ENCODE measurements around the gene TST.

DNA sequence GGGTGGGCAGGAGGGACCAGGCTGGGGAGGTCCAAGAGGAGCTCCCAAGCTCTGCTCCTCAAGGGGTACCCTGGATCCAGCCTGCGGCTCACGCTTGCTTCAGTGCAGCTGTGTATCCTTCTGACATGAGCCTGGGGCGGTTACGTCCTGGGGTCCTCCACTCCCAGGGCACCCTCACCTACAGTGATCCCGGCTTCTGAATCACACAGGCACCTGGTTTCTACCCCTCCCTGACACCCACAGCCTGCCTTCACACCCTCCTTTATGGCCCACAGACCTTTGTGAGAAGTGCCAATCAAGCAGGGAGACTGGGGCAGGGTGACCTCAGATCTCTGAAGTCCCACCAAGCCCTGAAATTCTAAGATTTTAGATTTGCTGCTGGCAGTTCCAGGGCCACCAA is 1.8 kb upstream of the TST start:
- TF ChIP-seq RFX5 (IDR thresholded peaks at IDR 0.05; ENCODE audit: borderline replicate concordance, low read depth, low read length) (no peak), RXRA (IDR thresholded peaks at IDR 0.05; ENCODE audit: insufficient read depth, low read depth, low read length) (no peak), POLR2A (IDR thresholded peaks at IDR 0.05; ENCODE audit: control extremely low read depth in 1 of 2, low read depth in 2 of 2, low read length in 2 of 2) (no peak), ZNF274 (IDR thresholded peaks at IDR 0.05; ENCODE audit: borderline replicate concordance, extremely low read depth, low read length) (no peak)

Measured in H1 (cell line).